Thyroid gland (tissue), 4 donors: ENCODE results near the gene FAM3A. TPM values are rescaled to one million over a fixed set of nuclear protein-coding genes. Genes with fewer than 3 reads are reported as not detected.
"Not testable (repeated sequence)": the region's sequence is repeated elsewhere in the genome, so short reads cannot be mapped to it uniquely, and the experiment has no call there.

Experiments used
- DNase-seq, 2 donors: peaks; one replicate each; pipeline ENCODE4 v3.0.0-alpha.2; 2019
- H3K27ac ChIP-seq, 3 donors: fragments of 200-600 bp; sonication (generic); 1 replicate in 2 of 3; 2 replicates in 1 of 3; pipeline ENCODE4 v1.5.1; 2016 to 2019; ENCODE audit warnings: mild to moderate bottlenecking in 1 of 3, moderate library complexity in 1 of 3
- H3K27me3 ChIP-seq: fragments of 200-600 bp; sonication (generic); one replicate; pipeline ENCODE4 v1.5.1; 2019
- H3K36me3 ChIP-seq, 2 donors: fragments of 200-600 bp; sonication (generic); one replicate each; pipeline ENCODE4 v1.5.1; 2016 to 2019
- H3K4me1 ChIP-seq, 2 donors: fragments of 200-600 bp; sonication (generic); one replicate each; pipeline ENCODE4 v1.5.1; 2017 to 2019
- H3K4me3 ChIP-seq, 3 donors: fragments of 200-600 bp; sonication (generic); replicated peaks in 1 of 3; 1 replicate in 2 of 3; 2 replicates in 1 of 3; pipeline ENCODE4 v1.5.1; 2016; ENCODE audit warnings: mild to moderate bottlenecking in 1 of 3
- H3K9me3 ChIP-seq: fragments of 200-600 bp; sonication (generic); one replicate; pipeline ENCODE4 v1.5.1; 2017
- CTCF ChIP-seq, 6 experiments: fragments of 200-600 bp in 3 of 6; fragments of 450-650 bp in 3 of 6; sonication (generic) in 3 of 6; IDR thresholded peaks; one replicate each; pipeline ENCODE4 v1.5.1; 2016 to 2019; ENCODE audit warnings: antibody characterized with exemption in 6 of 6, mild to moderate bottlenecking in 2 of 6, inconsistent platforms in 1 of 6, moderate library complexity in 1 of 6
- POLR2A ChIP-seq, 2 donors: fragments of 450-650 bp; IDR thresholded peaks; one replicate each; pipeline ENCODE4 v1.6.1; 2017; ENCODE audit warnings: antibody characterized with exemption in 2 of 2, mild to moderate bottlenecking in 2 of 2, moderate library complexity in 1 of 2
- WGBS, 2 donors: methylation state at CpG; one replicate each; pipeline ENCODE4 v1.1.5; 2017; 5-methylcytosine and 5-hydroxymethylcytosine counted together
- intact Hi-C: fragments of 100-400 bp; cut with DNase I; formaldehyde crosslinking; loops from one replicate; pipeline ENCODE4 v1.15.1; 2023
- total RNA-seq, 4 donors: library from RNA; depleted of rRNA; stranded (reverse); fragments of >200 nt; gene quantifications; one replicate each; pipeline ENCODE4 v1.2.3, GENCODE V29; 2016

Gene FAM3A
- total RNA-seq, 4 donors from 2014 or later, result 56.3 to 67.7 (median 65.3) TPM

GRCh38 chrX:154542723-154543424, 26.8 kb upstream of the FAM3A start:
- Histone ChIP-seq H3K27me3 (no peaks in the 10 kb centered on the region), H3K36me3 (no peaks in the 10 kb centered on the region), H3K4me3 (no peak overlapping the region), H3K4me1 (peaks cover 15 to 53% of the 10 kb centered on the region in 2 donors), H3K9me3 (no peaks in the 10 kb centered on the region), H3K27ac (peak overlapping the region; percentile 79 to 94 (median 83))
- intact Hi-C loops, result no loop called here
- WGBS, 2 donors, result 46 to 49% methylated on average over 4 to 9 of the region's 20 CpGs
- DNase-seq, result peak; percentile 87
- peak in 1 of 2 donors; percentile 54 for TF ChIP-seq POLR2A (IDR thresholded peaks at IDR 0.05)
- TF ChIP-seq CTCF (IDR thresholded peaks at IDR 0.05), result no peak

- 64 to 86% methylated on average over 2 to 8 of the region's 12 CpGs for WGBS, 2 donors
- Histone ChIP-seq H3K4me3 (no peak overlapping the region), H3K4me1 (peaks cover 15 to 53% of the 10 kb centered on the region in 2 donors)
Observed at GRCh38 chrX:154541896-154542722, 26.1 kb upstream of the FAM3A start.

GRCh38 chrX:154541589-154541895, 25.5 kb upstream of the FAM3A start:
- H3K4me3 ChIP-seq, result no peak overlapping the region
- WGBS, 2 donors, result 64% methylated on average over 2 of the region's 5 CpGs; no CpG with 5 or more reads in 1 of the 2 donors
- no peak for TF ChIP-seq POLR2A (IDR thresholded peaks at IDR 0.05)
- TF ChIP-seq CTCF (IDR thresholded peaks at IDR 0.05), result no peak
- H3K4me1 ChIP-seq, result peaks cover 15 to 53% of the 10 kb centered on the region in 2 donors
- H3K27me3 ChIP-seq, result no peaks in the 10 kb centered on the region
- no peaks in the 10 kb centered on the region for H3K9me3 ChIP-seq
- no peak for DNase-seq
- H3K27ac ChIP-seq, result peak overlapping the region; percentile 79 to 94 (median 83)
- intact Hi-C loops, result no loop called here
- no peaks in the 10 kb centered on the region for H3K36me3 ChIP-seq

More at GRCh38 chrX:154541896-154542722, 26.1 kb upstream of the FAM3A start:
- TF ChIP-seq CTCF (IDR thresholded peaks at IDR 0.05), result no peak
- intact Hi-C loops, result no loop called here
- H3K36me3 ChIP-seq, result no peaks in the 10 kb centered on the region
- peak; percentile 87 to 88 for DNase-seq
- H3K27me3 ChIP-seq, result no peaks in the 10 kb centered on the region
- H3K27ac ChIP-seq, result peak overlapping the region; percentile 79 to 94 (median 83)
- H3K9me3 ChIP-seq, result no peaks in the 10 kb centered on the region

- Histone ChIP-seq H3K27ac (peak overlapping the region; percentile 79 to 94 (median 83)), H3K9me3 (no peaks in the 10 kb centered on the region), H3K4me3 (no peak overlapping the region), H3K27me3 (no peaks in the 10 kb centered on the region), H3K36me3 (no peaks in the 10 kb centered on the region), H3K4me1 (peaks cover 13 to 53% of the 10 kb centered on the region in 2 donors)
- 88% methylated on average over 6 of the region's 19 CpGs; no CpG with 5 or more reads in 1 of the 2 donors for WGBS, 2 donors
- DNase-seq, result peak in 1 of 2 donors; percentile 56
- TF ChIP-seq CTCF (IDR thresholded peaks at IDR 0.05) (no peak), POLR2A (IDR thresholded peaks at IDR 0.05) (no peak)
- intact Hi-C loops, result no loop called here
Observed at GRCh38 chrX:154540897-154541535, 25.0 kb upstream of the FAM3A start.

- H3K36me3 ChIP-seq, DNase-seq, H3K4me3 ChIP-seq, H3K27me3 ChIP-seq, intact Hi-C loops, H3K9me3 ChIP-seq: not testable (repeated sequence)
- 93 to 95% methylated on average over 6 to 7 of the region's 7 CpGs for WGBS, 2 donors
- H3K4me1 ChIP-seq, result peaks cover 10 to 50% of the 10 kb centered on the region in 2 donors
- H3K27ac ChIP-seq, result peak overlapping the region in 1 of 3 donors; percentile 83
Observed at GRCh38 chrX:154540365-154540764, 24.3 kb upstream of the FAM3A start.
